HL-60 (cell line): ENCODE measurements around the gene OIP5.
A peak's percentile ranks its signal among the peaks of the same experiment; 100 is the strongest.

ENCODE experiments used
- DNase-seq, 2 experiments: peaks; one replicate each; pipeline ENCODE4 v3.0.0-alpha.2; 2010 to 2020; ENCODE audit warnings: low read depth in 1 of 2, low spot score in 1 of 2
- H3K27ac ChIP-seq: fragments of 250-450 bp; sonication (Bioruptor Pico); replicated peaks from 2 replicates; pipeline ENCODE4 v1.5.1; 2020; ENCODE audit warnings: mild to moderate bottlenecking, moderate library complexity
- H3K27me3 ChIP-seq: fragments of 250-450 bp; sonication (Bioruptor Pico); 2 replicates; pipeline ENCODE4 v1.5.1; 2021; ENCODE audit warnings: mild to moderate bottlenecking, moderate library complexity; ENCODE audit not compliant: insufficient read depth, poor library complexity, severe bottlenecking
- H3K4me3 ChIP-seq: replicated peaks from 2 replicates; pipeline ENCODE4 v1.5.1; 2011; ENCODE audit warnings: mild to moderate bottlenecking, control low read depth, low read length; ENCODE audit not compliant: insufficient read depth
- GABPA ChIP-seq: IDR thresholded peaks from 2 replicates; pipeline ENCODE4 v1.6.1; 2012; ENCODE audit warnings: low read depth
- POLR2AphosphoS5 ChIP-seq: IDR thresholded peaks from 2 replicates; pipeline ENCODE4 v1.6.1; 2012; ENCODE audit warnings: low read depth
- SPI1 ChIP-seq: IDR thresholded peaks from 2 replicates; pipeline ENCODE4 v1.6.1; 2012; ENCODE audit warnings: low read depth, mild to moderate bottlenecking, borderline replicate concordance
- TF ChIP-seq, protein P1 (sequence below): IDR thresholded peaks from one replicate; pipeline ENCODE4 v1.5.1; 2011; ENCODE audit warnings: low read length, control low read depth, inconsistent platforms; ENCODE audit not compliant: insufficient read depth
- TF ChIP-seq, protein P2 (sequence below): IDR thresholded peaks from 2 replicates; pipeline ENCODE4 v1.6.1; 2012; ENCODE audit warnings: low read depth; ENCODE audit not compliant: insufficient replicate concordance

The OIP5 gene

DNA sequence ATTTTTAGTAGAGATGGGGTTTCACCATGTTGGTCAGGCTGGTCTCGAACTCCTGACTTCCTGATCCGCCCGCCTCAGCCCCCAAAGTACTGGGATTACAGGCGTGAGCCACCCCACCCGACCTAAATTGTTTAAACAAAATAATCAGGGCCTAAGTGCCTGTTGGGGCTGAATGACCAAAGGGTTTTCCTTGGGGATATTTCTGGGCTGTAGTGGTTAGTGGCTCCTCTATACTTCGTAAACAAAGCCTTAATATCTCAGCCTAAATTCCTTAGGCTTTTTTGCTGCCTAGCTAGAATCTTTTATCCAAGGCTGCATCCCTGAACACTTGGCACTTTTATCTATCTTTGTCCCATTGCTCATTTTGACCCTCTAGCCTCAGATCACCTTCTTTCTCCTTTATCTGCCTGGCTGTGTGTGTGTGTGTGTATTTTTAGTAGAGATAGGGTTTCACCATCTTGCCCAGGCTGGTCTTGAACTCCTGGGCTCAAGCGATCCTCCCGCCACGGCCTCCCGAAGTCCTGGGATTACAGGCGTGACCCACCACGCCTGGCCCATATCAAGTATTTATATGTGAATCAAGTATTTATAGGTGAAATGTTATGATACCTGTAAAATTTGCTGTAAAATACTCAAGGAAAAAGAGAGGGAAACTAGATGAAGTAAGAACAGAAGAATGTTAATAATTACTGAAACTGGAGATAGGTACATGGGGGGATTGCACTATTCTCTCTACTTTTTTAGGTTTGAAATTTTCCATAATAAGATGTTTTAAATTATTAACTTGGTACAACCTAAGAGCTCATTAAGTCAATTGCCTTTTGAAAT, 2.1 kb upstream of the OIP5 start:
- Histone ChIP-seq H3K4me3 (peak overlapping the region; percentile 81), H3K27me3 (no peaks in the 10 kb centered on the region), H3K27ac (peak overlapping the region; percentile 87)
- TF ChIP-seq SPI1 (no peak), POLR2AphosphoS5 (no peak), GABPA (no peak)
- TF ChIP-seq, protein P1, sequence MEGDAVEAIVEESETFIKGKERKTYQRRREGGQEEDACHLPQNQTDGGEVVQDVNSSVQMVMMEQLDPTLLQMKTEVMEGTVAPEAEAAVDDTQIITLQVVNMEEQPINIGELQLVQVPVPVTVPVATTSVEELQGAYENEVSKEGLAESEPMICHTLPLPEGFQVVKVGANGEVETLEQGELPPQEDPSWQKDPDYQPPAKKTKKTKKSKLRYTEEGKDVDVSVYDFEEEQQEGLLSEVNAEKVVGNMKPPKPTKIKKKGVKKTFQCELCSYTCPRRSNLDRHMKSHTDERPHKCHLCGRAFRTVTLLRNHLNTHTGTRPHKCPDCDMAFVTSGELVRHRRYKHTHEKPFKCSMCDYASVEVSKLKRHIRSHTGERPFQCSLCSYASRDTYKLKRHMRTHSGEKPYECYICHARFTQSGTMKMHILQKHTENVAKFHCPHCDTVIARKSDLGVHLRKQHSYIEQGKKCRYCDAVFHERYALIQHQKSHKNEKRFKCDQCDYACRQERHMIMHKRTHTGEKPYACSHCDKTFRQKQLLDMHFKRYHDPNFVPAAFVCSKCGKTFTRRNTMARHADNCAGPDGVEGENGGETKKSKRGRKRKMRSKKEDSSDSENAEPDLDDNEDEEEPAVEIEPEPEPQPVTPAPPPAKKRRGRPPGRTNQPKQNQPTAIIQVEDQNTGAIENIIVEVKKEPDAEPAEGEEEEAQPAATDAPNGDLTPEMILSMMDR: no peak
- TF ChIP-seq, protein P2, sequence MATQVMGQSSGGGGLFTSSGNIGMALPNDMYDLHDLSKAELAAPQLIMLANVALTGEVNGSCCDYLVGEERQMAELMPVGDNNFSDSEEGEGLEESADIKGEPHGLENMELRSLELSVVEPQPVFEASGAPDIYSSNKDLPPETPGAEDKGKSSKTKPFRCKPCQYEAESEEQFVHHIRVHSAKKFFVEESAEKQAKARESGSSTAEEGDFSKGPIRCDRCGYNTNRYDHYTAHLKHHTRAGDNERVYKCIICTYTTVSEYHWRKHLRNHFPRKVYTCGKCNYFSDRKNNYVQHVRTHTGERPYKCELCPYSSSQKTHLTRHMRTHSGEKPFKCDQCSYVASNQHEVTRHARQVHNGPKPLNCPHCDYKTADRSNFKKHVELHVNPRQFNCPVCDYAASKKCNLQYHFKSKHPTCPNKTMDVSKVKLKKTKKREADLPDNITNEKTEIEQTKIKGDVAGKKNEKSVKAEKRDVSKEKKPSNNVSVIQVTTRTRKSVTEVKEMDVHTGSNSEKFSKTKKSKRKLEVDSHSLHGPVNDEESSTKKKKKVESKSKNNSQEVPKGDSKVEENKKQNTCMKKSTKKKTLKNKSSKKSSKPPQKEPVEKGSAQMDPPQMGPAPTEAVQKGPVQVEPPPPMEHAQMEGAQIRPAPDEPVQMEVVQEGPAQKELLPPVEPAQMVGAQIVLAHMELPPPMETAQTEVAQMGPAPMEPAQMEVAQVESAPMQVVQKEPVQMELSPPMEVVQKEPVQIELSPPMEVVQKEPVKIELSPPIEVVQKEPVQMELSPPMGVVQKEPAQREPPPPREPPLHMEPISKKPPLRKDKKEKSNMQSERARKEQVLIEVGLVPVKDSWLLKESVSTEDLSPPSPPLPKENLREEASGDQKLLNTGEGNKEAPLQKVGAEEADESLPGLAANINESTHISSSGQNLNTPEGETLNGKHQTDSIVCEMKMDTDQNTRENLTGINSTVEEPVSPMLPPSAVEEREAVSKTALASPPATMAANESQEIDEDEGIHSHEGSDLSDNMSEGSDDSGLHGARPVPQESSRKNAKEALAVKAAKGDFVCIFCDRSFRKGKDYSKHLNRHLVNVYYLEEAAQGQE: no peak
- no peak for DNase-seq

DNA sequence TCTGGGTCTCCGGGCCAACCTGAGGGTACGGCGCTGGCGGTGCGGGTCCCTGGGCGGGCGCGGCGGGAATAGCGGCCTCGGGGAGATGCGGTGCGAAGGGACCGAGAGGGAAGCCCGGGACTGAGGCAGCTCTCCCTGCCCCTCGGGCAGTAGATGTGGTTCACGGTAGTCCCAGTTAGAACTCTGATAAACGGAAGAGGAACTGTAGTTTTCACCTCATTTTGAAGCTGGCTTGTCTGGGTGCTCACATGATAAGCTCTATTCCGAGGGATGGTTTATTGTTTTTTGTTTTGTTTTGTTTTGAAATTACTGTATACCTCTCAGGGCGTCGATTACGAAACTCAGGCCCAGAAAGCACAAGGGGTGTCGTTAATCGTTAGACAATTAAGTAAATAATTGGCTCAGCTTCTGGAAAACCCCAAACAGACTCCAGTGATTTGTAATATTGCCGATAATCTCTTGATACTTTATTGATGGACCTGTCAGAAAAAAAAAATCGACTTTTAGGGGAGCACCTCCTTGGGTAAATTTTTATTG, 703 bp upstream of the OIP5 start:
- Histone ChIP-seq H3K4me3 (peak overlapping the region; percentile 81), H3K27me3 (no peaks in the 10 kb centered on the region), H3K27ac (peak overlapping the region; percentile 87)
- peak; percentile 71 to 73 for DNase-seq
- TF ChIP-seq, protein P1: no peak
- peak; percentile 79; the same call in 1 of the 2 replicates for TF ChIP-seq SPI1

DNA sequence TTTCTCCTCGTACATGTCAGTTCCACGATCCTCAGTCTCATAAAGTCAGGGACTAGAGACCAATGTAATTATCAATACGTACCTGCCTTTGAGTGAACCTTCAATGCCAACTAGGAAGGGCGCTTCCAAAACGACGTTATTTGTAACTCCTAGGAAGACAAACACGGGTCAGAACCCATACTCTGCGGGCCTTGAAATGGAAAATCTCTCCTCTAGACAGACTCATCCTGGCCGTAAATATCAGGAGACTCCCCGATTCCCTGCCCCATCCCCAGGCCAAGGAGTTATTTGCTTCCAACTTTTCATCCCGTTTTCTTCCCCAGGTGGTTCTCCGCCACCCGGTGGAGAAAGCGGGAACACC, 578 bp downstream of the OIP5 start:
- DNase-seq: no peak
- Histone ChIP-seq H3K4me3 (peak overlapping the region; percentile 92), H3K27me3 (no peaks in the 10 kb centered on the region), H3K27ac (peak overlapping the region; percentile 91)
- TF ChIP-seq, protein P1: no peak
- TF ChIP-seq, protein P2: no peak
- TF ChIP-seq POLR2AphosphoS5 (no peak), GABPA (no peak), SPI1 (no peak)

DNA sequence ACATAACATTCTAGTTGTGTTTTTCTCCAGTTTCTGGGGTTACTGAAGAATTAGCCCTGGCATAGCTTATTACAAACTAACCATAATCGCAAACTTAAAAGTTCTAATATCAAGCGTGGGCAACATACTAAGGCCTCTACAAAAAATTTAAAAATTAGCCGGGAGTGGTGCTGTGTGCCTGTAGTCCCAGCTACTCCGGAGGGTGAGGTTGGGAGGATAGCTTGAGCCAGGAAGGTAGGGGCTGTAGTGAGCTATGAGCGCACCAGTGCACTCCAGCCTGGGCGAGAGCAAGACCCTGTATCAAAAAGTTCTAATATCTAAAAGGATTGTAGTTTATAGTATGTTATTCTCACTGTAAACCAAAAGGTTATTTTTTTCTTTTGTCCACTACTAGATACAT, 1.1 kb downstream of the OIP5 start:
- TF ChIP-seq, protein P1: no peak
- TF ChIP-seq, protein P2: no peak
- no peak for DNase-seq
- Histone ChIP-seq H3K27ac (peak overlapping the region; percentile 91; the same call in 1 of the 2 replicates), H3K27me3 (no peaks in the 10 kb centered on the region), H3K4me3 (peak overlapping the region; percentile 92)
